ENCODE data around the gene HES5.

Gene HES5

GRCh38 chr1:2564815-2565374, 34.8 kb upstream of the HES5 start:
- Mint-ChIP-seq H3K27ac (peak overlapping the region; percentile 74 to 85), H3K4me1 (peaks cover 55% of the 10 kb centered on the region), H3K9me3 (no peaks in the 10 kb centered on the region), H3K27me3 (no peaks in the 10 kb centered on the region), H3K4me3 (no peak overlapping the region)
- DNase-seq = no peak
- ATAC-seq = no peak

- H3K4me3 Mint-ChIP-seq = no peak overlapping the region
- peak overlapping the region; percentile 74 to 85 for H3K27ac Mint-ChIP-seq
- peaks cover 61% of the 10 kb centered on the region for H3K4me1 Mint-ChIP-seq
- DNase-seq = no peak
- no peak for ATAC-seq
- H3K27me3 Mint-ChIP-seq = no peaks in the 10 kb centered on the region
- H3K9me3 Mint-ChIP-seq = no peaks in the 10 kb centered on the region
Measured at GRCh38 chr1:2564006-2564814, 34.1 kb upstream of the HES5 start.

GRCh38 chr1:2563205-2563604, 33.1 kb upstream of the HES5 start:
- Mint-ChIP-seq H3K4me1 (peaks cover 71% of the 10 kb centered on the region), H3K4me3 (no peak overlapping the region), H3K27ac (no peak overlapping the region), H3K9me3 (no peaks in the 10 kb centered on the region), H3K27me3 (no peaks in the 10 kb centered on the region)
- ATAC-seq = no peak
- no peak for DNase-seq

GRCh38 chr1:2561898-2562895, 32.1 kb upstream of the HES5 start:
- Mint-ChIP-seq H3K4me1 (peaks cover 76% of the 10 kb centered on the region), H3K4me3 (no peak overlapping the region), H3K9me3 (no peaks in the 10 kb centered on the region), H3K27ac (peak overlapping the region in 1 of 2 donors; percentile 34), H3K27me3 (no peaks in the 10 kb centered on the region)
- DNase-seq (no peak), ATAC-seq (peak; percentile 56)

GRCh38 chr1:2561446-2561845, 31.4 kb upstream of the HES5 start:
- ATAC-seq (no peak), DNase-seq (no peak)
- no peak overlapping the region for H3K4me3 Mint-ChIP-seq
- H3K9me3 Mint-ChIP-seq = no peaks in the 10 kb centered on the region
- H3K27ac Mint-ChIP-seq = no peak overlapping the region
- H3K4me1 Mint-ChIP-seq = peaks cover 78% of the 10 kb centered on the region
- no peaks in the 10 kb centered on the region for H3K27me3 Mint-ChIP-seq

- H3K9me3 Mint-ChIP-seq = no peaks in the 10 kb centered on the region
- ATAC-seq (no peak), DNase-seq (no peak)
- peaks cover 74% of the 10 kb centered on the region for H3K4me1 Mint-ChIP-seq
- no peak overlapping the region for H3K4me3 Mint-ChIP-seq
- no peak overlapping the region for H3K27ac Mint-ChIP-seq
- no peaks in the 10 kb centered on the region for H3K27me3 Mint-ChIP-seq
Measured at GRCh38 chr1:2560299-2561073, 30.4 kb upstream of the HES5 start.

- no peak for ATAC-seq
- DNase-seq = no peak
- H3K4me3 Mint-ChIP-seq = peak overlapping the region in 1 of 2 donors; percentile 33
Measured at GRCh38 chr1:2559509-2560298, 29.6 kb upstream of the HES5 start.

GRCh38 chr1:2558861-2559260, 28.8 kb upstream of the HES5 start:
- peak overlapping the region in 1 of 2 donors; percentile 80 for H3K27ac Mint-ChIP-seq
- H3K27me3 Mint-ChIP-seq = no peaks in the 10 kb centered on the region
- ATAC-seq (no peak), DNase-seq (no peak)
- no peaks in the 10 kb centered on the region for H3K9me3 Mint-ChIP-seq
- peak overlapping the region; percentile 48 to 69 for H3K4me3 Mint-ChIP-seq
- peaks cover 74% of the 10 kb centered on the region for H3K4me1 Mint-ChIP-seq

More at GRCh38 chr1:2559509-2560298, 29.6 kb upstream of the HES5 start:
- Mint-ChIP-seq H3K9me3 (no peaks in the 10 kb centered on the region), H3K4me1 (peaks cover 74% of the 10 kb centered on the region), H3K27me3 (no peaks in the 10 kb centered on the region), H3K27ac (peak overlapping the region; percentile 42 to 69)

GRCh38 chr1:2558420-2558819, 28.4 kb upstream of the HES5 start:
- H3K4me1 Mint-ChIP-seq = peaks cover 73% of the 10 kb centered on the region
- H3K27me3 Mint-ChIP-seq = no peaks in the 10 kb centered on the region
- no peak for ATAC-seq
- DNase-seq = no peak
- no peaks in the 10 kb centered on the region for H3K9me3 Mint-ChIP-seq
- peak overlapping the region; percentile 58 to 80 for H3K27ac Mint-ChIP-seq
- H3K4me3 Mint-ChIP-seq = peak overlapping the region; percentile 62 to 93

GRCh38 chr1:2557482-2558400, 27.7 kb upstream of the HES5 start:
- H3K4me3 Mint-ChIP-seq = peak overlapping the region; percentile 86 to 93
- no peak for DNase-seq
- H3K9me3 Mint-ChIP-seq = no peaks in the 10 kb centered on the region
- no peak for ATAC-seq
- no peaks in the 10 kb centered on the region for H3K27me3 Mint-ChIP-seq
- peak overlapping the region; percentile 92 to 98 for H3K27ac Mint-ChIP-seq
- peaks cover 72% of the 10 kb centered on the region for H3K4me1 Mint-ChIP-seq

GRCh38 chr1:2556678-2557481, 26.8 kb upstream of the HES5 start:
- peak in 1 of 2 donors; percentile 62 for DNase-seq
- H3K4me1 Mint-ChIP-seq = peaks cover 70% of the 10 kb centered on the region
- peak overlapping the region; percentile 86 to 93 for H3K4me3 Mint-ChIP-seq
- peak; percentile 3 for ATAC-seq
- H3K27ac Mint-ChIP-seq = peak overlapping the region; percentile 93 to 98
- no peaks in the 10 kb centered on the region for H3K9me3 Mint-ChIP-seq
- H3K27me3 Mint-ChIP-seq = no peaks in the 10 kb centered on the region

- Mint-ChIP-seq H3K27ac (peak within 1 kb of the TSS; percentile 93 to 98), H3K4me1 (peaks cover 65% of the 10 kb centered on the region), H3K27me3 (no peaks in the 10 kb centered on the region), H3K4me3 (peak within 1 kb of the TSS; percentile 86 to 93), H3K9me3 (no peaks in the 10 kb centered on the region)
- ATAC-seq = peak; percentile 73
- DNase-seq = peak; percentile 76 to 85
Measured at GRCh38 chr1:2556277-2556677, 26.2 kb upstream of the HES5 start, which contains the start of gene TNFRSF14. TNFRSF14 (plus strand) TSS chr1:2556371; CDS start chr1:2556665, 294 bp downstream.

Measured in stimulated activated naive CD8-positive, alpha-beta T cell treated with anti-CD3 and anti-CD28 coated beads, Interleukin-15, amount 100 ng/mL, for 72 hours (primary cell).